OCI-LY7 (cell line): ENCODE data around the gene FITM1. TPM values are rescaled to one million over a fixed set of nuclear protein-coding genes. Genes with fewer than 3 reads are reported as not detected.

Experiments
- BruUV-seq: library from RNA; stranded (reverse); fragments of 400-500 nt; replicated peaks from 2 replicates; lab custom pipeline; 2021; lab: Mats Ljungman, UMichigan
- CTCF ChIA-PET: fragments of 300-600 bp; sonication (Branson Sonifier 250); formaldehyde crosslinking; loops from one replicate; lab custom pipeline; 2022; ENCODE audit warnings: antibody characterized with exemption; ENCODE audit not compliant: unreplicated experiment; lab: Charles Lee
- POLR2A ChIA-PET: fragments of 300-600 bp; sonication (Branson Sonifier 250); formaldehyde crosslinking; loops from one replicate; lab custom pipeline; 2022; ENCODE audit warnings: antibody characterized with exemption; lab: Charles Lee
- DNase-seq: peaks from one replicate; pipeline ENCODE4 v3.0.0-alpha.2; 2015; ENCODE audit warnings: low spot score
- H2AFZ ChIP-seq: fragments of 200-600 bp; sonication (generic), shearing (Covaris generic); 2 replicates; pipeline ENCODE4 v1.6.1; 2014; ENCODE audit warnings: mild to moderate bottlenecking, antibody characterized with exemption, low read length, moderate library complexity
- H3K27ac ChIP-seq: fragments of 200-600 bp; sonication (generic); 2 replicates; pipeline ENCODE4 v1.5.1; 2014; ENCODE audit warnings: mixed run types, low read depth, mild to moderate bottlenecking, moderate library complexity, low read length, inconsistent platforms; ENCODE audit not compliant: poor library complexity, severe bottlenecking
- H3K36me3 ChIP-seq: fragments of 200-600 bp; sonication (generic); 2 replicates; pipeline ENCODE4 v1.6.1; 2014; ENCODE audit warnings: mild to moderate bottlenecking, antibody characterized with exemption, low read length, moderate library complexity, mixed read lengths; ENCODE audit not compliant: insufficient read depth
- H3K4me1 ChIP-seq: fragments of 200-600 bp; sonication (generic); 2 replicates; pipeline ENCODE4 v1.5.1; 2014; ENCODE audit warnings: mild to moderate bottlenecking, low read length; ENCODE audit not compliant: insufficient read depth, poor library complexity, severe bottlenecking
- H3K4me2 ChIP-seq: fragments of 200-600 bp; sonication (generic); 2 replicates; pipeline ENCODE4 v1.6.1; 2014; ENCODE audit warnings: mild to moderate bottlenecking, low read length
- H3K4me3 ChIP-seq: fragments of 200-600 bp; sonication (generic); 2 replicates; pipeline ENCODE4 v1.5.1; 2014; ENCODE audit warnings: mild to moderate bottlenecking, low read depth, low read length; ENCODE audit not compliant: poor library complexity, severe bottlenecking
- H3K79me2 ChIP-seq: fragments of 200-600 bp; sonication (generic); 2 replicates; pipeline ENCODE4 v1.6.1; 2016; ENCODE audit warnings: low read depth, mild to moderate bottlenecking, low read length, moderate library complexity, mixed read lengths; ENCODE audit not compliant: insufficient read depth
- H3K9me2 ChIP-seq: fragments of 200-600 bp; sonication (generic); 2 replicates; pipeline ENCODE4 v1.6.1; 2016; ENCODE audit warnings: mild to moderate bottlenecking, low read length, mixed read lengths; ENCODE audit not compliant: insufficient read depth
- H3K9me3 ChIP-seq: fragments of 200-600 bp; sonication (generic); 2 replicates; pipeline ENCODE4 v1.6.1; 2014; ENCODE audit warnings: mild to moderate bottlenecking, mixed run types, low read length, mixed read lengths
- H4K20me1 ChIP-seq: fragments of 200-600 bp; sonication (generic); 2 replicates; pipeline ENCODE4 v1.6.1; 2014; ENCODE audit warnings: mild to moderate bottlenecking, antibody characterized with exemption, low read length, moderate library complexity, mixed read lengths; ENCODE audit not compliant: insufficient read depth
- CTCF ChIP-seq: fragments of 200-600 bp; sonication (generic); conservative IDR thresholded peaks from 2 replicates; pipeline ENCODE4 v1.5.1; 2014; ENCODE audit warnings: mild to moderate bottlenecking, antibody characterized with exemption, low read length, moderate library complexity, mixed read lengths
- EZH2phosphoT487 ChIP-seq: fragments of 200-600 bp; sonication (generic); IDR thresholded peaks from 2 replicates; pipeline ENCODE4 v1.6.1; 2018; ENCODE audit warnings: low read depth, borderline replicate concordance, mild to moderate bottlenecking, mixed run types, antibody characterized with exemption, low read length, moderate library complexity, mixed read lengths
- intact Hi-C: fragments of 100-400 bp; cut with micrococcal nuclease; formaldehyde crosslinking; loops from one replicate; pipeline ENCODE4 v1.10.0; 2022; ENCODE audit not compliant: unreplicated experiment
- total RNA-seq, 2 experiments: library from RNA; depleted of rRNA in 1 of 2; stranded (reverse); fragments of >200 nt in 1 of 2; shearing (Covaris generic) in 1 of 2; gene quantifications; 2 replicates each; pipeline ENCODE4 v1.2.3, GENCODE V29; 2014 to 2022

The FITM1 gene
- total RNA-seq, 2 experiments from 2014 or later: 0.28 to 0.97 TPM

- TF ChIP-seq EZH2phosphoT487 (no peak), CTCF (no peak)
- H3K27ac ChIP-seq: no peak overlapping the region
- H4K20me1 ChIP-seq: no peaks in the 10 kb centered on the region
- H3K9me2 ChIP-seq: no peaks in the 10 kb centered on the region
- intact Hi-C loops: no loop called here
- H3K36me3 ChIP-seq: peaks cover 50% of the 10 kb centered on the region
- H3K4me3 ChIP-seq: no peak overlapping the region
- no TSS peak for BruUV-seq
- H3K9me3 ChIP-seq: no peaks in the 10 kb centered on the region
- no peak for DNase-seq
- H2AFZ ChIP-seq: no peak overlapping the region
- peak overlapping the region; percentile 95; the same call in 1 of the 2 replicates for H3K4me2 ChIP-seq
- peaks cover 8% of the 10 kb centered on the region; the same call in 1 of the 2 replicates for H3K79me2 ChIP-seq
- H3K4me1 ChIP-seq: peaks cover 15% of the 10 kb centered on the region
- CTCF ChIA-PET: no interaction called here
- POLR2A ChIA-PET: interaction anchor here (1.1 to 4.2 kb wide), 3 partner anchors 10 to 24 kb away, joined by 3 to 64 read pairs (median 3); partner anchors contain the start of genes EMC9 and PCK2
Observed at GRCh38 chr14:24117179-24117578, 13.3 kb upstream of the FITM1 start.

GRCh38 chr14:24119691-24120090, 10.8 kb upstream of the FITM1 start:
- no peaks in the 10 kb centered on the region for H3K9me3 ChIP-seq
- H3K79me2 ChIP-seq: peaks cover 8% of the 10 kb centered on the region; the same call in 1 of the 2 replicates
- intact Hi-C loops: no loop called here
- H3K36me3 ChIP-seq: peaks cover 65% of the 10 kb centered on the region
- H3K4me1 ChIP-seq: peaks cover 11% of the 10 kb centered on the region
- no peaks in the 10 kb centered on the region for H4K20me1 ChIP-seq
- H2AFZ ChIP-seq: no peak overlapping the region
- H3K4me2 ChIP-seq: no peak overlapping the region
- no TSS peak for BruUV-seq
- TF ChIP-seq EZH2phosphoT487 (no peak), CTCF (no peak)
- no peaks in the 10 kb centered on the region for H3K9me2 ChIP-seq
- POLR2A ChIA-PET: interaction anchor here (0.6 kb wide), 1 partner anchor 15 kb away, joined by 3 read pairs; no protein-coding TSS in a partner anchor
- no peak overlapping the region for H3K27ac ChIP-seq
- DNase-seq: no peak
- no peak overlapping the region for H3K4me3 ChIP-seq
- CTCF ChIA-PET: no interaction called here

GRCh38 chr14:24121210-24121609, 9.2 kb upstream of the FITM1 start:
- BruUV-seq: no TSS peak
- ChIA-PET CTCF (no interaction called here), POLR2A (interaction anchor here (0.7 kb wide), 1 partner anchor 14 kb away, joined by 3 read pairs; no protein-coding TSS in a partner anchor)
- Histone ChIP-seq H3K4me1 (peaks cover 2% of the 10 kb centered on the region), H3K4me3 (no peak overlapping the region), H3K9me3 (no peaks in the 10 kb centered on the region), H4K20me1 (no peaks in the 10 kb centered on the region), H3K4me2 (no peak overlapping the region), H3K36me3 (peaks cover 65% of the 10 kb centered on the region), H3K27ac (no peak overlapping the region), H2AFZ (no peak overlapping the region), H3K79me2 (no peaks in the 10 kb centered on the region), H3K9me2 (no peaks in the 10 kb centered on the region)
- no peak for DNase-seq
- intact Hi-C loops: no loop called here
- TF ChIP-seq CTCF (no peak), EZH2phosphoT487 (no peak)
